GM10266 (cell line): Measurements from ENCODE around the gene CCDC181.
A peak's percentile ranks its signal among the peaks of the same experiment; 100 is the strongest.

ENCODE experiments used
- DNase-seq: peaks from one replicate; pipeline ENCODE4 v3.0.0; 2012; ENCODE audit errors: extremely low spot score
- CTCF ChIP-seq: IDR thresholded peaks from 2 replicates; pipeline ENCODE4 v1.5.1; 2012; ENCODE audit warnings: mild to moderate bottlenecking, low read depth; ENCODE audit not compliant: control insufficient read depth, insufficient read depth; ENCODE audit errors: missing control alignments

CCDC181 gene

GRCh38 chr1:169348383-169349036 lies 78.8 kb downstream of the CCDC181 start:
- TF ChIP-seq CTCF: peak; percentile 70
- peak; percentile 38 for DNase-seq

GRCh38 chr1:169347688-169348382 lies 79.4 kb downstream of the CCDC181 start:
- no peak for TF ChIP-seq CTCF
- DNase-seq: no peak

GRCh38 chr1:169346036-169346589 lies 81.2 kb downstream of the CCDC181 start:
- TF ChIP-seq CTCF: no peak
- no peak for DNase-seq

GRCh38 chr1:169345511-169345910 lies 81.8 kb downstream of the CCDC181 start:
- no peak for TF ChIP-seq CTCF
- DNase-seq: no peak
